Colonic mucosa (tissue), 4 donors: Measurements from ENCODE around the gene ZNF22. TPM values are rescaled to one million over a fixed set of nuclear protein-coding genes. Genes with fewer than 3 reads are reported as not detected.

Experiments
- DNase-seq: peaks from one replicate; pipeline ENCODE4 v3.0.0-alpha.2; 2020
- H3K27ac ChIP-seq: fragments of 200-600 bp; one replicate; pipeline ENCODE4 v1.8.0; 2021
- H3K27me3 ChIP-seq: fragments of 200-600 bp; one replicate; pipeline ENCODE4 v1.8.0; 2021
- H3K36me3 ChIP-seq: fragments of 200-600 bp; one replicate; pipeline ENCODE4 v1.8.0; 2021
- H3K4me1 ChIP-seq: fragments of 200-600 bp; one replicate; pipeline ENCODE4 v1.8.0; 2021; ENCODE audit warnings: mild to moderate bottlenecking
- H3K4me3 ChIP-seq: fragments of 200-600 bp; one replicate; pipeline ENCODE4 v1.8.0; 2021
- H3K9ac ChIP-seq, 2 donors: one replicate each; pipeline ENCODE4 v1.7.0; 2013; ENCODE audit warnings: control low read depth in 2 of 2, low read depth in 2 of 2, low read length in 2 of 2
- H3K9me3 ChIP-seq: fragments of 200-600 bp; one replicate; pipeline ENCODE4 v1.8.0; 2021
- intact Hi-C: fragments of 100-400 bp; cut with DNase I; formaldehyde crosslinking; loops from one replicate; pipeline ENCODE4 v1.14.1; 2022
- total RNA-seq, 2 donors: library from RNA; stranded (reverse); fragmentation: NEBNext Ultra II Directional in 1 of 2; extraction: Animal tissue kit (Norgen Biotek cat#: 25700) in 1 of 2; gene quantifications; one replicate each; pipeline ENCODE4 v1.2.1, GENCODE V29; 2021
- TF ChIP-seq, protein P1 (sequence below): fragments of 200-600 bp; IDR thresholded peaks from one replicate; pipeline ENCODE4 v1.8.0; 2022; ENCODE audit warnings: antibody characterized with exemption, mild to moderate bottlenecking
- donor health status: healthy.
- donor health status: DM: no; HTN: no; CAD: no.
- donor health status: DM: no; HTN: no; CAD: no.

The ZNF22 gene
- total RNA-seq, 2 donors from 2014 or later, result 16.5 to 17.3 TPM

- peak overlapping the region; percentile 54 to 70 for H3K9ac ChIP-seq
- no peaks in the 10 kb centered on the region for H3K9me3 ChIP-seq
- peak overlapping the region; percentile 9 for H3K27ac ChIP-seq
- no peaks in the 10 kb centered on the region for H3K36me3 ChIP-seq
- DNase-seq, result no peak
- peaks cover 18% of the 10 kb centered on the region for H3K4me1 ChIP-seq
- TF ChIP-seq, protein P1, sequence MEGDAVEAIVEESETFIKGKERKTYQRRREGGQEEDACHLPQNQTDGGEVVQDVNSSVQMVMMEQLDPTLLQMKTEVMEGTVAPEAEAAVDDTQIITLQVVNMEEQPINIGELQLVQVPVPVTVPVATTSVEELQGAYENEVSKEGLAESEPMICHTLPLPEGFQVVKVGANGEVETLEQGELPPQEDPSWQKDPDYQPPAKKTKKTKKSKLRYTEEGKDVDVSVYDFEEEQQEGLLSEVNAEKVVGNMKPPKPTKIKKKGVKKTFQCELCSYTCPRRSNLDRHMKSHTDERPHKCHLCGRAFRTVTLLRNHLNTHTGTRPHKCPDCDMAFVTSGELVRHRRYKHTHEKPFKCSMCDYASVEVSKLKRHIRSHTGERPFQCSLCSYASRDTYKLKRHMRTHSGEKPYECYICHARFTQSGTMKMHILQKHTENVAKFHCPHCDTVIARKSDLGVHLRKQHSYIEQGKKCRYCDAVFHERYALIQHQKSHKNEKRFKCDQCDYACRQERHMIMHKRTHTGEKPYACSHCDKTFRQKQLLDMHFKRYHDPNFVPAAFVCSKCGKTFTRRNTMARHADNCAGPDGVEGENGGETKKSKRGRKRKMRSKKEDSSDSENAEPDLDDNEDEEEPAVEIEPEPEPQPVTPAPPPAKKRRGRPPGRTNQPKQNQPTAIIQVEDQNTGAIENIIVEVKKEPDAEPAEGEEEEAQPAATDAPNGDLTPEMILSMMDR, result no peak
- intact Hi-C loops, result no loop called here
- no peaks in the 10 kb centered on the region for H3K27me3 ChIP-seq
- H3K4me3 ChIP-seq, result peak overlapping the region; percentile 8
Measured at GRCh38 chr10:44976352-44977198, 24.1 kb upstream of the ZNF22 start.

GRCh38 chr10:44977287-44978212 lies 23.2 kb upstream of the ZNF22 start:
- TF ChIP-seq, protein P1, result no peak
- no peaks in the 10 kb centered on the region for H3K9me3 ChIP-seq
- H3K9ac ChIP-seq, result peak overlapping the region; percentile 70
- H3K27ac ChIP-seq, result peak overlapping the region; percentile 80
- peak overlapping the region; percentile 39 for H3K4me3 ChIP-seq
- H3K36me3 ChIP-seq, result no peaks in the 10 kb centered on the region
- intact Hi-C loops, result no loop called here
- H3K4me1 ChIP-seq, result peaks cover 23% of the 10 kb centered on the region
- no peak for DNase-seq
- no peaks in the 10 kb centered on the region for H3K27me3 ChIP-seq

GRCh38 chr10:44978213-44978569 lies 22.5 kb upstream of the ZNF22 start:
- Histone ChIP-seq H3K9me3 (no peaks in the 10 kb centered on the region), H3K4me3 (peak overlapping the region; percentile 39), H3K27ac (peak overlapping the region; percentile 80), H3K9ac (peak overlapping the region; percentile 70), H3K36me3 (no peaks in the 10 kb centered on the region), H3K27me3 (no peaks in the 10 kb centered on the region), H3K4me1 (peaks cover 23% of the 10 kb centered on the region)
- TF ChIP-seq, protein P1, result no peak
- no peak for DNase-seq
- intact Hi-C loops, result no loop called here

DNA sequence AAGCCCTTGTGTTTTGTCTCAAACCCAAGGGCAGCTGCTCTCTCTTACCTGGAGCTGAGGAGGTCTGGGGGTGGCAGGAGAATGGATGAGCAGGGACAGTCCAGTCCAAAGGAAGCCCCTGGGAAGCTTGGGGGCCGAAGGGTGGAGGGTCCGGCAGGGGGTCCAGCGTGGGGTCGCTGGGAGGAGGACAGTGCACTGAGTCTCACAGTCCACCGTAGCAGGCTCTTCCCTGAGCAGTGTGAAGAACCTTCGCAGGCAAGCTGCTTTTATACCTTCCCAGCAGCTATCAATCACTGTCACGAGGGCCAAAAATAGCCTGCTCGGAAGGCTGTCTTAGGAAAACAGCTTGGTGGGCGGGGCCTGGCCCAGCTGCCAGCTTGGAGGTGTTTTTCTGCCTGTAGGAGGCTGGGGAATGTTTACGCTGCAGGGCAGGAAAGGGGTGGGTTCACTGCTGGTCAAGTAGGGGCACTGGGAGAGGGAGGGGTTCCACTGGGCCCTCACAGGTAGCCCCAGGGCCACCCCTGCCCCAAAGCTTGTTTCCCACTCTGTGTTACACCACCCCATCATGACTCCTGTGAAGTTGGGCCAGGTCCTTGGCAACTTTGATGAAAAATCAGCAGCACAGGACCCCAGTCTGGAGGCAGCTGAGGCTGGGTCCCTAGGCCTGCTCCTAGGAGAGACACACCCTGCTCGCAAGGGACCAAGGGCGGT lies 22.0 kb upstream of the ZNF22 start, which contains the start of gene DEPP1:
DEPP1 (minus strand) TSS at position 240 of the 711 bp plus-strand sequence. CDS start 779 bp downstream, outside the sequence.
- intact Hi-C loops, result no loop called here
- no peaks in the 10 kb centered on the region for H3K27me3 ChIP-seq
- no peaks in the 10 kb centered on the region for H3K9me3 ChIP-seq
- TF ChIP-seq, protein P1, result no peak
- H3K27ac ChIP-seq, result peak within 1 kb of the TSS; percentile 80
- peak within 1 kb of the TSS; percentile 39 for H3K4me3 ChIP-seq
- H3K9ac ChIP-seq, result peak within 1 kb of the TSS; percentile 70
- no peaks in the 10 kb centered on the region for H3K36me3 ChIP-seq
- DNase-seq, result peak; percentile 95
- H3K4me1 ChIP-seq, result peaks cover 23% of the 10 kb centered on the region
